Skeletal muscle tissue (tissue), 4 donors: ENCODE data around the gene AVPI1. TPM values are rescaled to one million over a fixed set of nuclear protein-coding genes. Genes with fewer than 3 reads are reported as not detected.

Experiments used
- H3K27ac ChIP-seq: one replicate; pipeline ENCODE4 v1.7.0; 2013; ENCODE audit warnings: mild to moderate bottlenecking, low read depth, low read length, inconsistent platforms
- H3K27me3 ChIP-seq, 3 donors: one replicate each; pipeline ENCODE4 v1.7.0; 2013; ENCODE audit warnings: low read length in 3 of 3; ENCODE audit not compliant: control insufficient read depth in 3 of 3, insufficient read depth in 3 of 3
- H3K36me3 ChIP-seq, 3 donors: one replicate each; pipeline ENCODE4 v1.7.0; 2013; ENCODE audit warnings: low read length in 3 of 3; ENCODE audit not compliant: control insufficient read depth in 3 of 3, insufficient read depth in 3 of 3
- H3K4me1 ChIP-seq, 3 donors: one replicate each; pipeline ENCODE4 v1.7.0; 2013; ENCODE audit warnings: low read length in 3 of 3, mild to moderate bottlenecking in 3 of 3; ENCODE audit not compliant: control insufficient read depth in 3 of 3, insufficient read depth in 3 of 3
- H3K4me3 ChIP-seq, 3 donors: one replicate each; pipeline ENCODE4 v1.7.0; 2013; ENCODE audit warnings: low read length in 3 of 3
- H3K9ac ChIP-seq, 3 donors: one replicate each; pipeline ENCODE4 v1.7.0; 2013; ENCODE audit warnings: low read length in 3 of 3, mild to moderate bottlenecking in 3 of 3, moderate library complexity in 2 of 3, low read depth in 1 of 3
- H3K9me3 ChIP-seq, 3 donors: one replicate each; pipeline ENCODE4 v1.7.0; 2013; ENCODE audit warnings: low read length in 3 of 3; ENCODE audit not compliant: control insufficient read depth in 3 of 3
- total RNA-seq: library from RNA; depleted of rRNA; stranded (reverse); fragments of >200 nt; gene quantifications from one replicate; pipeline ENCODE4 v1.2.3, GENCODE V29; 2014
- donor health status: Osteomylitis.

Gene AVPI1
- total RNA-seq, 1 donor from 2014 or later, result 5.2 TPM

DNA sequence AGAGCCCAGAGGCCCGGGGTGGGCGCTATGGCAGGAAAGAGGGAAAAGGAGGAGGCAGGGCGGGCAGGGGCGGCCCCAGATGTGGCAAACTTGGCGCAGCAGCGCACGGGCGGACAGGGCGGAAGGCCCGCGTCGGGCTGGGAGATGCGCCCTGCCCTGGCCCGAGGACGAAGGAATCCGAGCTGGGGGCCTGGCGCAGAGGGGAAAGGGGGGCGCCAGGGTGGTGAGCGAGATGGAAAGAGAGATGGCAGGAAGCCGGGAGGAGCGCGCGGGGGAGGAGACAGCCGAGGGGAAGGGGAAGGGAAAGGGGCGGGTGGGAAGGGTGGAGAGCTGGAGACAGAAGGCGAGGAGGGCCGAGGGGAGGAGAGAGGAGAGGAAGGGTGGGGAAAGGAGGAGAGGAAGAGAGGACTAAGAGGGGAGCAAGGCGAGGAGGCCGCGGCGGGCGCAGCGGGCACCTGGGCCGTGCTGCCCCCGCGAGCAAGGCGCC, 26.3 kb upstream of the AVPI1 start, which contains the start of gene MARVELD1:
Gene MARVELD1, plus strand, starts transcription at position 392 of the 487 bp plus-strand sequence. CDS start 147 bp downstream, outside the sequence.
- H3K27ac ChIP-seq, result peak within 1 kb of the TSS; percentile 68
- H3K36me3 ChIP-seq, result peaks cover 0 to 2% (median 0%) of the 10 kb centered on the region in 3 donors
- H3K9ac ChIP-seq, result peak within 1 kb of the TSS; percentile 60 to 83 (median 75)
- H3K27me3 ChIP-seq, result peaks cover 0 to 13% (median 0%) of the 10 kb centered on the region in 3 donors
- H3K4me3 ChIP-seq, result peak within 1 kb of the TSS; percentile 72 to 83 (median 82)
- peaks cover 15 to 27% (median 22%) of the 10 kb centered on the region in 3 donors for H3K4me1 ChIP-seq
- H3K9me3 ChIP-seq, result no peaks in the 10 kb centered on the region

DNA sequence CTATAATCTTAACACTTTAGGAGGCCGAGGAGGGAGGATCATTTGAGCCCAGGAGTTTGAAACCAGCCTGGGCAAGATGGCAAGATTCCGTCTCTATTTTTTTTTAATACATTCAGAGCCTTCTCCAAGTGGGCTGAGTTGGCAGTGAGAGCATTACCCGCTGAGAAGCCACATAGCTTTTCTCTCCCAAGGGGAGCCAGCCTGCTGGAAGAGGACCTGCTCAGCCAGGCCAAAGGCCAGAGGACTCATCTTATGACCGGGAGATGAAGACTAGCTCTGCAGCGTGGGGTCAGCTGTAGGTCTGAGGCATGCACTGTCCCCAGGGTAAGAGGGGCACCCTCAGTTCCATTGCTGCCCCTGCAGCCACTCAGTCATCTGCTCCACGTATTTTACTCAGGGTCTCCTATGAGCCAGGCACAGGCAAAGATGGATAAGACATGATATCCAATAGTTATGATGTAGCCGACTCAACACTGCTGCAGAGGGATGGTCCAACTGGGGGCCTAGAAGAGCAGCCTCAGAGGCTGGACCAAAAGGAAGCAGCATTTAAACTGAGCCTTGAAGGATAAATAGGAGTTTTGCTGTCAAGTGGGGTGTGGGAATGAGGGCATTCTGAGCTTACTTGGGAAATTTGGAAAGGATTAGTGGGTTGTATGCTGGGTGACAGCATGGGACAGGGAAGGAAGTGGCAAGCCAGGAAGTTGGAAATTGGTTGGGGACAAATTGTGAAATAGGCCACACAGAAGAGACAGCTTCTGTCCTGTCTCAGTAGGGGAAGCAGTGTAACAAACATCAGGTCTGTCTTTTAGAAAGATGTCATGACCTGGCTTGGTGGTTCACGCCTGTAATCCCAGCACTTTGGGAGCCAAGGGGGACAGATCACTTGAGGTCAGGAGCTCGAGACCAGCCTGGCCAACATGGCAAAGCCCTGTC, 24.9 kb upstream of the AVPI1 start:
- no peak overlapping the region for H3K4me3 ChIP-seq
- no peaks in the 10 kb centered on the region for H3K36me3 ChIP-seq
- peaks cover 13 to 23% (median 17%) of the 10 kb centered on the region in 3 donors for H3K4me1 ChIP-seq
- peaks cover 0 to 13% (median 0%) of the 10 kb centered on the region in 3 donors for H3K27me3 ChIP-seq
- H3K9me3 ChIP-seq, result no peaks in the 10 kb centered on the region
- H3K27ac ChIP-seq, result no peak overlapping the region
- H3K9ac ChIP-seq, result no peak overlapping the region

DNA sequence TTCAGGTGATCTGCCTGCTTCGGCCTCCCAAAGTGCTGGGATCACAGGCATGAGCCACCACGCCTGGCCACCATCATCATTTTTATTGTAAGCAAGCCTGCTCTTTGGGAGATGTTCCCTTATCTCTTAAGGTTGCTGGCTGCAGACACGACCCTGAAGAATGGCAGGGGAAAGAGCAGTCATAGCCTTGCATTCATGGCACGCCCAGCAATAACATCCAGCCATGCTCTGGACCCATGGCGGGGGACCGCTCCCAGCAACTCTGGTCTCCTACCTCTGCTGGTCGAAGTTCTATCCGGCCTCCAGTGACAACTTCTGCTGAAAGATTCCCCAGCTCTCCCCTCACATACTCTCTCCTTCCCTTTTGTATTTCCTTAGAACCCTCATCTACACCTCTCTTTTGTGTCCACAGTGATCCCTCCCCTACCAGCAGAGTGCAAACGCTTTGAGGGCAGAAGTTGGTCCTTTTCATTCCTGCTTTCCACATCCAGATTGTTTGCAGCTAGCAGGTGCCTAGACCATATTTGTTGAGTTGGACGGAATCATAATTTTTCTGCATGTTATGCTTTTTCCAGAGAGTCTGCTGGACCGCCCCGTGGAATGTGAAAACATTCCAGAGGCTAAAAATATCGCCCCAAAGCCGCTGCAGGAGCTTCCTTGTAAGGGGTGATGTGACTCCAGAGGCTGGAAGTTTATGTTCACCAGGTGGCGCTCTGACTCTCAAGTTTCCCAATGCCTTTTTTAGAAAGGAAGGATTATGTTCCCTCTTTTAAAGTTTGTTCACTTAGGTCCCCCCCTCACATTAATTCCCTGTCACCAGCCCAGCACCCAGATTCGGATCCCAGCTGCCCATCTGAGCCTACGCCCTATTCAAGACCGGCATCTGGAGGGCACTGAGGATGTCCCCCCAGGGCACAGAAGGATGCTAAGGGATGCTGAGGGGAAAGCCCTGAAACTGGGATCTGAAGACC, 22.2 kb upstream of the AVPI1 start:
- H3K27ac ChIP-seq, result no peak overlapping the region
- H3K4me3 ChIP-seq, result no peak overlapping the region
- no peaks in the 10 kb centered on the region for H3K36me3 ChIP-seq
- H3K27me3 ChIP-seq, result peaks cover 0 to 3% (median 0%) of the 10 kb centered on the region in 3 donors
- H3K9me3 ChIP-seq, result no peaks in the 10 kb centered on the region
- H3K9ac ChIP-seq, result no peak overlapping the region
- peaks cover 0 to 21% (median 17%) of the 10 kb centered on the region in 3 donors for H3K4me1 ChIP-seq

DNA sequence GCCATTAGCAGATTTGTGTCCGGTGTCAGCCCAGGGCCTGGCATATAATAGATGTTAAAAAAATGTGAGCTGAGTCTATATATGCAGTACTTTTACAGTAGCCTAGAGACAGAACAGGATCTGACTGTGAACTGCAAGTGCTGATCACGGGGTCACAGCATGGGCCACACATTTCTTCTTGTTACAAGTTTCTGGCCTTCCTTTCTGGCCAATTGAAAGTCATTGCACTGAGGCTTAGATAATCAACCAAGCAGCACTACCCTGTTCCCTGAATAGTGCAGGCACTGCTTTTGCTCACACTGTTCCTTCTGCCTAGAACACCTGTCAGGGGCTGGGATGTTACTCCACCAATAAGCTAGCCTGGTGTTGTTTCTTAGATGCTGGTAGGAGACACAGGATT, 21.1 kb upstream of the AVPI1 start:
- Histone ChIP-seq H3K4me1 (peaks cover 0 to 15% (median 14%) of the 10 kb centered on the region in 3 donors), H3K27ac (no peak overlapping the region), H3K9ac (no peak overlapping the region), H3K4me3 (no peak overlapping the region), H3K9me3 (no peaks in the 10 kb centered on the region), H3K27me3 (peaks cover 0 to 3% (median 0%) of the 10 kb centered on the region in 3 donors), H3K36me3 (no peaks in the 10 kb centered on the region)

DNA sequence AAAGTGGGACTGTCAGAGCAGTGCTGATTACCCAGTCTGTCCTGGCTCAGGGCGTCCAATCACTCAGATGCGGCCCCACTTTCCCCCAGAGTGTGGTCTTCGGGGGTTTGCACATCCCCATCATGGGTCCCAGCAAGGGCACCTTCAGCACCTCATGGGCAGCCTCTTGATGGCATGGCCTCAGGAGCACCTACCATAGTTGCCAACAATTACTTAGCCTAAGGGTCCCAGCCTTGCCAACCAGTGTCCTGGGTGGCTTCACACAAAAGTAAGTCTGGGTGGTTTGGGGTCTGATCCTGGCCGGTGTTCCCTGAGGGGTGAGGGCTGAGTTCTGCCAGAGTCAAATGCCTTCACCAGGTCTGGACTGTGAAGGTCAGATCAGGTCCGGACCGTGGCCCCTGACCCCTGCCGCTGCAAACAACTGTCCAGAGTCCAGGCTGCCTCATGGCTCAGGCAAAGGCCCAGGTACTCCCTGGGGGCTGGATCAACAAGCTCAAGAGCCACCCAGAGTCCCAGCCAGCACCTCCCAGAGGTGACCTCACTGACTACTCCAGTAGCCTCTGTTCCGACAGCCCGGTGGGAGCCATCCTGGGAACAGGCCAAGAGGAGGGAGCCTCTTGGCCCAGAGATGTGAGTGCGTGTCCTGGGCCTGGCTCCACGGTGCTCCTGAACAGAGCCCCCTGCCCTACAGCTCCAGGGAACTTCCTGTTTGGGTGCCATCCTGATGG, 20.3 kb upstream of the AVPI1 start:
- peaks cover 0 to 11% (median 9%) of the 10 kb centered on the region in 3 donors for H3K4me1 ChIP-seq
- no peak overlapping the region for H3K4me3 ChIP-seq
- H3K27me3 ChIP-seq, result peaks cover 0 to 3% (median 0%) of the 10 kb centered on the region in 3 donors
- H3K36me3 ChIP-seq, result no peaks in the 10 kb centered on the region
- H3K27ac ChIP-seq, result no peak overlapping the region
- no peak overlapping the region for H3K9ac ChIP-seq
- H3K9me3 ChIP-seq, result no peaks in the 10 kb centered on the region

DNA sequence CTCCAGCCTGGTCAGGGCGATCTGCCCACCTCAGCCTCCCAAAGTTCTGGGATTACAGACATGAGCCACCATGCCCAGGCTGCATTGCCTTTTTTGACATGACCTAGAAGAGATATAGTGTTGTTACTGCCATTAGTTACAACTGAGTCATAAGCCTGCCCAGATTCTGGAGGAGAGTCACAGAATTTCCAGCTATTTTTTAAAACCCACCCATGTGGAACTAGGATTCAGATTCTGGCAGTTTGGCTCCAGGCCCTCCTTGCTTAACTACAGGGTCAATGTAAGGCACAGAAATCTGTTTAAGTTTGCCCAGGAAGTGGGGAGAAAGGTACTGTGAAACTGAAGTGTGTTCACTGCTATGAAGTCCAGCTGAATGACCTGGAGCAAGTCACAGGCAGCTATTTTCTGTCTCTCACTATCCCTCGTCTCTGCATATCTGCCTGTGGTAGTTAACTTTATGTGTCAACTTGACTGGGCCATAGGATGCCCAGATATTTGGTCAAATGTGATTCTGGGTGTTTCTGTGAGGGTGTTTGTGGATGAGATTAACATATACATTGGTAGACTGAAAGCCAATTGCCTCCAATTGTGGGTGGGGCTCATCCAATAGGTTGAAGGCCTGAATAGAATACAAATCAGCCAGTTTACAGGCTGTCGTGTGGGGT, 18.1 kb upstream of the AVPI1 start:
- Histone ChIP-seq H3K9ac (no peak overlapping the region), H3K9me3 (no peaks in the 10 kb centered on the region), H3K27ac (no peak overlapping the region), H3K36me3 (no peaks in the 10 kb centered on the region), H3K4me1 (peaks cover 0 to 8% (median 4%) of the 10 kb centered on the region in 3 donors), H3K4me3 (no peak overlapping the region), H3K27me3 (peaks cover 0 to 3% (median 0%) of the 10 kb centered on the region in 3 donors)

DNA sequence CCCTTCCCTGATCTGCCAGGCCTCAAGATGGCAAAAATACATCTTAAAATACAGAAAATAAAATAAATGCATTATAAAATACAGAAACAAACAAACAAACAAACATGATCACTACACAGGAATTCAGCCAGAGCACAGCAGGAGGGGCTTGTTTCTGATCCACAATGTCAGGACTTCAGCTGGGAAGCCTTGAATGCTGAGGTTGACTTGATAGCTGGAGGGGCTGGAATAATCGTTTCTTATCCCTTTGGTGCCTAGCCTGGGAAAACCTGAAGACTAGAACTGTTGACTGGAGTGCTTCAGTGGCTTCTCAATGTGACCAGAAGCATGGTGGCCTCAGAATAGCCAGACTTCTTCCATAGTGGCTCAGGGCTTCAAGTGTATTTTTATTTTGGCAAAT, 17.3 kb upstream of the AVPI1 start:
- Histone ChIP-seq H3K9ac (no peak overlapping the region), H3K4me3 (no peak overlapping the region), H3K4me1 (peaks cover 0 to 5% (median 4%) of the 10 kb centered on the region in 3 donors), H3K36me3 (no peaks in the 10 kb centered on the region), H3K9me3 (no peaks in the 10 kb centered on the region), H3K27ac (no peak overlapping the region), H3K27me3 (no peaks in the 10 kb centered on the region)

DNA sequence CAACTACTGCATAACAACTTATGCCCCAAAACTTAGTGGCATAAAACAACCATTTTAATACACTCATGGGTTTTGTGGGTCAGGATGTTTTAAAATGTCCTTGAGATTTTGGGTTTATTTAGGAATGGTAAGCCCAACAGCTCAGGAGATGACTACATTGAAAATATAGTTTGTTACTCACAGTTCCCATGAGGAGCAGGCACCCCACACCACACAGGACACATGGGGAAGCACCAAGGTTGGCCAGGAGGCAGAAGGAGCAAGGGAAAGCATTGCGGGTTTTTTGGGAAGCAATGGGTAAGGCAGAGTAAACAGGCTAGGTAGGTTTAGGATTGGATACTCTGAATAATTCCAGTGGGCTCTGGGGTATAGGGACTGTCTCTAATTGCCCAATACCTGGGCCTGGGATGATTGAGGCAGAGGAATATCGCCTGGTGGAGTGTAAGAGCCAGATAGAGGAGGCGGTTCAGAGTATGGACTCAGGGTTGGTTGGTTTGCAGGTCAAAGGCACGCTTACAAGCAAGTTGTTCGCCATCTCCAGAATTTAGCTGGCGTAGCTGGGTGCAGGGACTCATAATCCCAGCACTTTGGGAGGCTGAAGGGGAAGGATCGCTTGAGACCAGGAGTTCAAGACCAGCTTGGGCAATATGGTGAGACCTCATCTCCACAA, 16.5 kb upstream of the AVPI1 start:
- Histone ChIP-seq H3K27ac (no peak overlapping the region), H3K4me1 (no peaks in the 10 kb centered on the region), H3K9me3 (no peaks in the 10 kb centered on the region)

More for the DNA sequence above, 16.5 kb upstream of the AVPI1 start:
- Histone ChIP-seq H3K4me3 (no peak overlapping the region), H3K36me3 (no peaks in the 10 kb centered on the region), H3K9ac (no peak overlapping the region), H3K27me3 (no peaks in the 10 kb centered on the region)
